Stimulated activated naive CD4-positive, alpha-beta T cell treated with Interleukin-2 at 50 U/mL for 16 hours (primary cell): ENCODE data around the gene ERCC4.

Experiments
- DNase-seq: peaks from one replicate; lab custom pipeline; 2025; lab: John Stamatoyannopoulos, UW

ERCC4 gene

DNA sequence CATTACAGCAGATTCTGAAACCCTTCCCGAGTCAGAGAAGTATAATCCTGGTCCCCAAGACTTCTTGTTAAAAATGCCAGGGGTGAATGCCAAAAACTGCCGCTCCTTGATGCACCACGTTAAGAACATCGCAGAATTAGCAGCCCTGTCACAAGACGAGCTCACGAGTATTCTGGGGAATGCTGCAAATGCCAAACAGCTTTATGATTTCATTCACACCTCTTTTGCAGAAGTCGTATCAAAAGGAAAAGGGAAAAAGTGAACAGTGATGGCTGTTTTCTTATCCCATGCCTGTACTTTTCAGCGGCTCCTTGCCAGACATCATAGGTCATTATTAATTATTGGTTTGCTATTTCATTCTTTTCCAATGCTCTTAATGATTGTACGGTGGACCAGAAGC lies 28.1 kb downstream of the ERCC4 start:
- DNase-seq: no peak

DNA sequence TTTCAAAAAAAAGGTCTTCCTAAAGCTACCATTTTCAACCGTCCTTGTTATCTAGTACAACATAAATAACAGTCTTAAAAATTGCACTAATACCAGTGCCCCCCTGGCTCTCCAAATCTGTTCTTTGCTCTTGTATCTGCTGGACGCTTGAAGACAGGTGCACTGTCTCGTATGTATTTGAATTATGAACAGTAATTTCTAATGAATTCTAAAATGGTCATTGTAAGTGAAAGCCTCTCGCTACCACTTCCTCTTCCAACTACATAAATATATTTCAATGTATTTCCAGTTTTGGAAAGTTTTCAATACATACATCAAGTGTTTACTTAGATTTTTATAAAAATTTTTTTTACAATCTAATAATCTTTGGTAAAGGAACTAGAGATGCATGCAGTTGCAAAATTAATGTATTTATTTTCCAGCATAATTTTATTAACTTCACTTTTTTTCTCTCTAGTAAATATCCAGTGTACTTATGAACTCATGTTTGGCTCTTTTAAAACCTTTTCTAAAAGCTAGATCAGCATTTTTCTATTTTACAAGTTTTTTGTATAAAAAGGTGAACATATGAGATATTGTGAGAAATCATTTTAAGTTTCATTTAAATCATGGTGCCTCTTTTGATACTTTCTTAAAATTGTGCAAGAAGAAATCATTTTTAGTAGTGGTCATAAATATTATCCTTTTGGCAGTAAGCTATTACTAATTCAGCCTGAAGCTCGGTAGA lies 31.0 kb downstream of the ERCC4 start:
- no peak for DNase-seq

DNA sequence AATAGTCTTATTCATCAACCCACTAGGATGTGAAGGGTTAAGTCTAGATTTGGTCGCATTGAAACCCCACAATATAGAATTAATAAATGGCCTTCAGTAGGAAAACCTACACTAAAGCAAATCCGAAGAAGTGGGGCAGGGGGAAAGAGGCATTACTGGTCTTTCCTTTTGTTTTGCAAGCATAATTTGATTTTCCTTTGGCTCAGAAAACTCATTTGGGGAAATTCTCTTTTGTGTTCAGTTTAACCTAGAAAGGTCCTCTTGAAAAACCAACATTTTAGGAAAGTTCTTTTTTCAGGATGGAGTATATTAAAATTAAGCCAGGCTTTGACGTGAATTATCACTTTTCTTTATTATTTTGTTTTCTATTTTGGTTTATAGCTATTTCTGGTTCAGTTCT lies 31.7 kb downstream of the ERCC4 start:
- DNase-seq: no peak

DNA sequence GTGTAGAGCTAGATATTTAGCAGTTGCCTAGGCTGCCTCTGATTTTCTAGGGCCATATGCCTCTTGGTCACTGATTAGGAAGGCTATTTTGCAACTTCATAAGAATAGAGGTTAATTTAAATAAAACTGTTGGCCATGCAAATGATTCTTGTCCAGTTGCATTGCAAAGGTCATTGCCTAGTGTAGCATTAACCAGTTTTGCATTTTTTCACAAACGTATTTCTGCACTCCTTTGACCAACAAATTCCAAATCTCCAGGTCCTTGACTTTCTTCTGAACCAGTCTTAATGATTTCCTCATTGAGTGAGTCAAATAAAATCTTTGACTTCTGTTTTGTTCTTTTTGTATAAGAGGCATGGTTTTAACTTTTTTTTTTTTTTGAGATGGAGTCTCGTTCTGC lies 33.5 kb downstream of the ERCC4 start:
- no peak for DNase-seq

GRCh38 chr16:13956635-13957196 lies 36.8 kb downstream of the ERCC4 start:
- DNase-seq: no peak

GRCh38 chr16:13957197-13958078 lies 37.5 kb downstream of the ERCC4 start:
- DNase-seq: no peak

DNA sequence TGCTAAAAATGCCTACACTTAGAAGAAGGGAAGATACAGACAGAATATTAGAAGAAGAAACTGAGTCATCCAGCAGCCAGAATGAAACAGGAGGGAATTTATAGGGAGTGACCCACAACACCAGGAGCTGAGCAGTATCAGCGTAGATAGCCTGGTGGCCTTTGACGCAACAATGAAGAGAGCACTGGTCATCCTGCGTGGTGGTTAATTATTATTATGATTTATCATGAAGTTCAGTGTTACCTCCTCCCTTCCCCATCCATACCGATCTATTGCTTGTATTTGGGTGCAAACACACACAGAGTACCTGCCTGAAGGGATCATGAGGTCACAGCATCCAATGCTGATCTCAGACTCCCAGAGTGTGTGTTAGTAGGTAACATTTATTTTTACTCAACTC lies 38.5 kb downstream of the ERCC4 start:
- no peak for DNase-seq

GRCh38 chr16:13959626-13960025 lies 39.7 kb downstream of the ERCC4 start:
- DNase-seq: no peak

DNA sequence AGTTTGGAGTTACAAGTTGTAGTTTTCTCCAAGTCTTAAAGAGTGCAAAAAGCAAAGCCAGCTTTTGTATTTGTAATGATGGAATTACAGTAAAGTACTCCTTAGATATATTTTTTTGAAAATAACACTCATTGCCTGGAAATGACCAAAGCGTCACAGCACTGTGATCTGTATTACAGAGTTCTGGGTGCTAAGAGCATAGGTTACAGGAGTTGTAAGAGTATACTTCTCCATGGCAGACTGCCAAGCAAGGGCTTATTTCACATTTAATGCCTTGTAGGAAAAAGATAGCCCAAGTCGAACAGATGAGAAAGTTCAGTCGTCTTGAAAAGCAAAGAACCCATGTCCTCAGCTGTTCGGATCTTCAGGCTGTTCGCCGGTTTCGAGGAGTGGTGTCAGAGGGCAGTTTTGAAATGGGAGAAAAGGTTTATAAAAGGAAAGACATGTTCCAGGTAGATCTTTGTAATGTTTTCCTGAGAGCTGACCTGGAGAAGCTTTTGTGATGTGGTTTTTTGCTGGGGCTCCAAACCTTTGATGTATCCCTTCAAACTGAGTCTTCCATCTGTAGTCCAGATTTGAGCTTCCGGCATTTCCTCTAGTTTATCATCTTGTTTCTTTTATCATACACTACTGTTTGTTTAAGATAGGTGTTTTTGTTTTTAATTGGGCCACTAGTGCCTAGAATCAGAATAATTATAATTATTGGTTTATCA lies 41.3 kb downstream of the ERCC4 start:
- DNase-seq: no peak

DNA sequence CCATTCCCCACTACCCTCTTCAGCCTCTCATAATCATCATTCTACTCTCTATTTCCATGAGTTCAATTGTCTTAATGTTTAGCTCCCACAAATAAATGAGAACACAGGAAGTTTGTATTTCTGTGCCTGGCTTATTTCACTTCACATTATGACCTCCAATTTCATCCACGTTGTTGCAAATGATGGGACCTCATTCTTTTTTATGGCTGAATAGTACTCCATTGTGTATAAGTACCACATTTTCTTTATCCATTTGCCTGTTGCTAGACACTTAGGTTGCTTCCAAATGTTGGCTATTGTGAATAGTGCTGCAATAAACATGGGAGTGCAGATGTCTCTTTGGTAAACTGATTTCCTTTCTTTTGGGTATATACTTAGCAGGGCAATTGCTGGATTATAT lies 42.3 kb downstream of the ERCC4 start:
- DNase-seq: no peak

GRCh38 chr16:13968835-13969234 lies 48.9 kb downstream of the ERCC4 start:
- DNase-seq: no peak

DNA sequence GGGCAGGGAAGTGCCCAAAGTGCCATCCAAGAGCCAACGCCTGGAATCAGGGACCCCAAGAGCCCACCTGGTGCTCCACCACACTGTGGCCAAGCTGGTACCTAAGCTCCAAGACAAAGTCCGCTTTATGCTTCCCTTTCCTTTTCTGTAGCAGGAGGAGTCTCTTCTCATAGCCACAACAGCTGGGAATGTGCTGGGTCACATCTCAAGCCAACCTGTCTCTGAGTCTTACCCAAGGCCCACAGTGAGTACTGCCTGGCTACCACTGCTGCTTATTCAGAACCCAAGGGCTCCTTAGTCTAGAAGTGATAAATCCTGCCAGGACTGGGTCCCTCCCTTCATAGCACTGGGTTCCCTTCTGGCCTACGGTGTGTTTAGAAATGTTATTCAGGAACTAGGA lies 49.8 kb downstream of the ERCC4 start:
- DNase-seq: no peak

- DNase-seq: no peak
Measured at GRCh38 chr16:13970708-13971422, 50.9 kb downstream of the ERCC4 start.

DNA sequence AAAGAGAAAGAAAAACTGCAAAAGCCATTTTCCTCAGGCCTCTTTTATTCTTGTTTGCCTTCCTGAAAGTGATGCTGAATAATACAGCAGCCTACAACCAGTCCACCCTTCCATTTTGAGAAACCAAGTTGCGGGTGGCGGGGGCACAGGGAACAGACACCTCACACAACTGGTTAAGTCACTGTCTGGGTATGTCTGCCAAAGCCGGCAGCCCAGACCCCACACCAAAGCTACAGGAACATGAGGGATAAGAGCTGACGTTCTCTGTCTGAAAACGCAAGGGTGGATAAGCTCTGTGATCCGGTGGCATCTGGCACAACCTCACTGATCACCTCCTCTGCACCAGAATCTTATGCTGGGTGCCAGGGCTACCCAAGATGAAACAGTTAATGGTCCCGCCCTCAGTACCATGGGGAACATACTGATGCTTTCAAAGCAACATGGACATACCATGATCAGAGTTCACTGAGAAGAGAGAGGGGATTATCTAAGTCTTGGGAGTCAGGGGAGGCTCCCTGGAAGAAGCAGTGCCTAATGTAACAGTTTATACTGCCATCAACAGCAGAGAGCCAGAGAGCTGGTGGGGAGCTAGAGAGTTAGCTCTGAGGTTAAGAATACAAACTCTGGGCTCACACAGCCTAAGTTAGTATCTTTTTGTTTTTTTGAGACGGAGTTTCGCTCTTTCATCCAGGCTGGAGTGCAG lies 53.5 kb downstream of the ERCC4 start:
- no peak for DNase-seq

GRCh38 chr16:13977177-13977576 lies 57.2 kb downstream of the ERCC4 start:
- DNase-seq: no peak

DNA sequence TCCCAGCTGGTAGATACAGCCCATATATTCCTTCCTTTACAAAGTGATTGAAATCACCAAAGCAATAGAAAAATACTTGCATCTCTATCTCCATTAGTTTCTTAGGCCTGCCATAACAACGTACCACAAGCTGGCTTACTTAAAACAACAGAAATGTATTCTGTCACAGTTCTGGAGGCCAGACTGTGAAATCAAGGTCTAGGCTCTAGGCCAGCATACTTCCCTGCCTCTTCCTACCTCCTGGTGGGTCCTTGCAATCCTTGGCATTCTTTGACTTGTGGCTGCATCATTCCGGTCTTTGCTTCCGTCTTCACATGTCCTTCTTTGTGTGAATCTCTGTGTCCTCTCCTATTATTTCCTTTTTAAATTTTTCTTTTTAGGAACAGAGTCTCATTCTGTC lies 62.5 kb downstream of the ERCC4 start:
- no peak for DNase-seq

- no peak for DNase-seq
Measured at GRCh38 chr16:13983625-13984024, 63.7 kb downstream of the ERCC4 start.

GRCh38 chr16:13984794-13985193 lies 64.8 kb downstream of the ERCC4 start:
- no peak for DNase-seq

- no peak for DNase-seq
Measured at GRCh38 chr16:13988038-13988437, 68.1 kb downstream of the ERCC4 start.

GRCh38 chr16:13992322-13992721 lies 72.4 kb downstream of the ERCC4 start:
- DNase-seq: no peak

DNA sequence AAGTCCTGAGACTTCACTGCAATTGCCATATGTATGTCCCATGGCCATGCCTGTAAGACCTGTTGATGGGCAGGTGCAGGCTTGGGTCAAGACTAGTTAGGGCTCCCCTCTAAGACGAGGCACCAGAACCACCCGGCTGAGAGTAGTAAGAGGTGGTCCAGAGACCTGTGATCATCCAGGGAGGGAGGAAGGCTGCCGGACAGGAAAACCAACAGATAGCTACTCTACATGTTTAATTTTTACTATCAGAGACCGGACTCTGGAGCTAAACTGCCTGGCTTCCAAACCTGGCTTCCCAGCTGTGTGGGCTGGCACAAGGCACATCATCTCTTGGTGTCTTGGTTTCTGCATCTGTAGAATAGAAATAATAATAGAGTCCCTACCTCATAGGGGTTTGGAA lies 73.0 kb downstream of the ERCC4 start:
- no peak for DNase-seq
